Measurements from ENCODE around the gene MBD1. TPM values are rescaled to one million over a fixed set of nuclear protein-coding genes. Genes with fewer than 3 reads are reported as not detected.
A peak's percentile ranks its signal among the peaks of the same experiment; 100 is the strongest.

The MBD1 gene
- total and polyA plus RNA-seq, 2 of the 13 experiments (the other 11 are each of a cell fraction or from before 2014, with no cell fraction given), result 25.5 to 28.6 TPM

DNA sequence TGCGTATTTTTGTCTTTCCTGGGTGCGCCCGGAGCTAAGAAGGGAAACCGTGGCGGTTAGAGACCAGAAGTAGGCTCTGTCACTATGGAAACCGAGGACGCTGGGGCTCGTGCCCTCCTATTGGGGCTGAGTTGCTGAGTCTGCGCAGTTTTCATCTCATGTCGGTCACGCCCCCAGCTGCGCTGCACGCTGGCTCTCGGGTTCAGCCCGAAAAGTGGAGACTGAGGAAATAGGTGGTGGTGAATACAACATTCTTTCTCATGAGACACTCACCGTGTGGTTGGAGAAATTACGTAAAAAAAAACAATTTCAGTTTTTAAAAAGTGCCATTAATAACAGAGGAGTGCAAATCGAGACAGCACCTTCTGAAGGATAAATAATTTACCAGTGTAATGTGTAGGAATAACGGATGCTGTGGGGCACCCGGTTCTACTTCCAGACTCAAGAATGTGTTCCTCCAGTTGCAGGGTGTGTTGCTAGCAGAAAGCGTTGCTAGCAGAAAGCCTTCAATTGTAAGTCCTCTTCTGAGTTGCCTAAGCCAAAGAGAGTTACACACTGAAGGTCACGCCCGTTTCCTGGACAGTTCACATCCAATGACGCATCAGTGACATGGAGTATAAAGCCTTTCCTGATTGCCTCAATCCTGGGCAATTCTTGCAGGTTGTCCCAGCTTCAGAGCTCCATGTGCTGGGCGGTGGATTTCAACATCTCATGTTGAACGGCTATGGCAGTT, 26.6 kb upstream of the MBD1 start (continued):
- no peak for TF ChIP-seq GPBP1L1 (CRISPR knock-in tag; IDR thresholded peaks at IDR 0.05)
- TF ChIP-seq FOXP1 (IDR thresholded peaks at IDR 0.05), result no peak
- no peak for TF ChIP-seq FOXP1 (CRISPR knock-in tag; IDR thresholded peaks at IDR 0.05)
- 0 out of 2 replicates have a peak, but pooled peaks have one; percentile 31 for TF ChIP-seq EED (CRISPR knock-in tag; IDR thresholded peaks at IDR 0.05)
- TF ChIP-seq ZNF598 (CRISPR knock-in tag; IDR thresholded peaks at IDR 0.05; ENCODE audit: borderline replicate concordance), result no peak
- TF ChIP-seq, protein P1, sequence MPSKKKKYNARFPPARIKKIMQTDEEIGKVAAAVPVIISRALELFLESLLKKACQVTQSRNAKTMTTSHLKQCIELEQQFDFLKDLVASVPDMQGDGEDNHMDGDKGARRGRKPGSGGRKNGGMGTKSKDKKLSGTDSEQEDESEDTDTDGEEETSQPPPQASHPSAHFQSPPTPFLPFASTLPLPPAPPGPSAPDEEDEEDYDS (CRISPR knock-in tag; IDR thresholded peaks at IDR 0.05), result peak; percentile 52; the same call in 1 of the 2 replicates
- TF ChIP-seq NR2F1 (CRISPR knock-in tag; IDR thresholded peaks at IDR 0.05), result no peak
- no peak for TF ChIP-seq FLYWCH1 (CRISPR knock-in tag; IDR thresholded peaks at IDR 0.05)
- TF ChIP-seq HES4 (CRISPR knock-in tag; IDR thresholded peaks at IDR 0.05; ENCODE audit: borderline replicate concordance), result no peak
- TF ChIP-seq TOE1 (CRISPR knock-in tag; IDR thresholded peaks at IDR 0.05), result no peak
- TF ChIP-seq CEBPB (IDR thresholded peaks at IDR 0.05; ENCODE audit: borderline replicate concordance, low read depth, low read length), result peak; percentile 94
- TF ChIP-seq DDIT3 (CRISPR knock-in tag; IDR thresholded peaks at IDR 0.05), result no peak
- TF ChIP-seq KAT8 (CRISPR knock-in tag; IDR thresholded peaks at IDR 0.05), result peak; percentile 7; the same call in 1 of the 2 replicates
- TF ChIP-seq TCF12 (IDR thresholded peaks at IDR 0.05), result no peak
- no peak for TF ChIP-seq TCF12 (CRISPR knock-in tag; IDR thresholded peaks at IDR 0.05)
- TF ChIP-seq PITX1 (CRISPR knock-in tag; IDR thresholded peaks at IDR 0.05), result no peak
- no peak for TF ChIP-seq SYNCRIP (IDR thresholded peaks at IDR 0.05; ENCODE audit: insufficient read depth, low read depth, low read length)
- TF ChIP-seq, protein P2, sequence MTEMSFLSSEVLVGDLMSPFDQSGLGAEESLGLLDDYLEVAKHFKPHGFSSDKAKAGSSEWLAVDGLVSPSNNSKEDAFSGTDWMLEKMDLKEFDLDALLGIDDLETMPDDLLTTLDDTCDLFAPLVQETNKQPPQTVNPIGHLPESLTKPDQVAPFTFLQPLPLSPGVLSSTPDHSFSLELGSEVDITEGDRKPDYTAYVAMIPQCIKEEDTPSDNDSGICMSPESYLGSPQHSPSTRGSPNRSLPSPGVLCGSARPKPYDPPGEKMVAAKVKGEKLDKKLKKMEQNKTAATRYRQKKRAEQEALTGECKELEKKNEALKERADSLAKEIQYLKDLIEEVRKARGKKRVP (CRISPR knock-in tag; IDR thresholded peaks at IDR 0.05), result peak in 1 of 2 experiments; percentile 97; a peak in 2 of 4 replicates
- TF ChIP-seq TFAP4 (IDR thresholded peaks at IDR 0.05; ENCODE audit: borderline replicate concordance, low read depth), result no peak
- no peak for TF ChIP-seq SP140L (CRISPR knock-in tag; IDR thresholded peaks at IDR 0.05; ENCODE audit: borderline replicate concordance)
- TF ChIP-seq, protein P3, sequence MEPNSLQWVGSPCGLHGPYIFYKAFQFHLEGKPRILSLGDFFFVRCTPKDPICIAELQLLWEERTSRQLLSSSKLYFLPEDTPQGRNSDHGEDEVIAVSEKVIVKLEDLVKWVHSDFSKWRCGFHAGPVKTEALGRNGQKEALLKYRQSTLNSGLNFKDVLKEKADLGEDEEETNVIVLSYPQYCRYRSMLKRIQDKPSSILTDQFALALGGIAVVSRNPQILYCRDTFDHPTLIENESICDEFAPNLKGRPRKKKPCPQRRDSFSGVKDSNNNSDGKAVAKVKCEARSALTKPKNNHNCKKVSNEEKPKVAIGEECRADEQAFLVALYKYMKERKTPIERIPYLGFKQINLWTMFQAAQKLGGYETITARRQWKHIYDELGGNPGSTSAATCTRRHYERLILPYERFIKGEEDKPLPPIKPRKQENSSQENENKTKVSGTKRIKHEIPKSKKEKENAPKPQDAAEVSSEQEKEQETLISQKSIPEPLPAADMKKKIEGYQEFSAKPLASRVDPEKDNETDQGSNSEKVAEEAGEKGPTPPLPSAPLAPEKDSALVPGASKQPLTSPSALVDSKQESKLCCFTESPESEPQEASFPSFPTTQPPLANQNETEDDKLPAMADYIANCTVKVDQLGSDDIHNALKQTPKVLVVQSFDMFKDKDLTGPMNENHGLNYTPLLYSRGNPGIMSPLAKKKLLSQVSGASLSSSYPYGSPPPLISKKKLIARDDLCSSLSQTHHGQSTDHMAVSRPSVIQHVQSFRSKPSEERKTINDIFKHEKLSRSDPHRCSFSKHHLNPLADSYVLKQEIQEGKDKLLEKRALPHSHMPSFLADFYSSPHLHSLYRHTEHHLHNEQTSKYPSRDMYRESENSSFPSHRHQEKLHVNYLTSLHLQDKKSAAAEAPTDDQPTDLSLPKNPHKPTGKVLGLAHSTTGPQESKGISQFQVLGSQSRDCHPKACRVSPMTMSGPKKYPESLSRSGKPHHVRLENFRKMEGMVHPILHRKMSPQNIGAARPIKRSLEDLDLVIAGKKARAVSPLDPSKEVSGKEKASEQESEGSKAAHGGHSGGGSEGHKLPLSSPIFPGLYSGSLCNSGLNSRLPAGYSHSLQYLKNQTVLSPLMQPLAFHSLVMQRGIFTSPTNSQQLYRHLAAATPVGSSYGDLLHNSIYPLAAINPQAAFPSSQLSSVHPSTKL (CRISPR knock-in tag; IDR thresholded peaks at IDR 0.05), result no peak
- TF ChIP-seq ZNF20 (CRISPR knock-in tag; IDR thresholded peaks at IDR 0.05), result no peak
- TF ChIP-seq POGZ (CRISPR knock-in tag; IDR thresholded peaks at IDR 0.05), result no peak

All from HepG2 (cell line).